Daoy (cell line): ENCODE measurements around the gene PRAMEF11. TPM values are rescaled to one million over a fixed set of nuclear protein-coding genes. Genes with fewer than 3 reads are reported as not detected.

ENCODE experiments used
- total RNA-seq: library from RNA; depleted of rRNA; stranded (reverse); fragments of >200 nt; shearing (Covaris generic); gene quantifications from 2 replicates; pipeline ENCODE4 v1.2.3, GENCODE V29; 2014; rRNA removed

PRAMEF11 gene
- total RNA-seq, 1 experiment from 2014 or later = not detected

Other genes starting within 250 kb of the PRAMEF11 start
- 45.8 and 49.4 TPM in 2 replicates for gene DHRS3, start 213.2 kb downstream of the PRAMEF11 start, total RNA-seq
- not detected in 2 replicates for gene AADACL4, start 187.3 kb downstream of the PRAMEF11 start, total RNA-seq
- gene AADACL3, start 115.3 kb downstream of the PRAMEF11 start, total RNA-seq = not detected in 2 replicates
- not detected in 2 replicates for gene CFAP107, start 85.2 kb downstream of the PRAMEF11 start, total RNA-seq
- not detected in 2 replicates for gene PRAMEF12, start 57.7 kb downstream of the PRAMEF11 start, total RNA-seq
- not detected in 2 replicates for gene PRAMEF1, start 40.0 kb downstream of the PRAMEF11 start, total RNA-seq
- not detected in 2 replicates for gene HNRNPCL1, start 17.3 kb upstream of the PRAMEF11 start, total RNA-seq
- gene PRAMEF2, start 25.7 kb upstream of the PRAMEF11 start, total RNA-seq = not detected in 2 replicates
- gene PRAMEF4, start 54.8 kb upstream of the PRAMEF11 start, total RNA-seq = not detected in 2 replicates
- not detected in 2 replicates for gene PRAMEF10, start 66.9 kb upstream of the PRAMEF11 start, total RNA-seq
- not detected in 2 replicates for gene PRAMEF7, start 85.2 kb upstream of the PRAMEF11 start, total RNA-seq
- not detected in 2 replicates for gene PRAMEF6, start 116.2 kb upstream of the PRAMEF11 start, total RNA-seq
- not detected in 2 replicates for gene PRAMEF27, start 225.2 kb upstream of the PRAMEF11 start, total RNA-seq
- gene HNRNPCL3, start 229.4 kb upstream of the PRAMEF11 start, total RNA-seq = not detected in 2 replicates
- not detected in 2 replicates for gene PRAMEF25, start 239.4 kb upstream of the PRAMEF11 start, total RNA-seq